ENCODE data around the gene PGGHG.
"Not testable (repeated sequence)": the region's sequence is repeated elsewhere in the genome, so short reads cannot be mapped to it uniquely, and the experiment has no call there.

DNA sequence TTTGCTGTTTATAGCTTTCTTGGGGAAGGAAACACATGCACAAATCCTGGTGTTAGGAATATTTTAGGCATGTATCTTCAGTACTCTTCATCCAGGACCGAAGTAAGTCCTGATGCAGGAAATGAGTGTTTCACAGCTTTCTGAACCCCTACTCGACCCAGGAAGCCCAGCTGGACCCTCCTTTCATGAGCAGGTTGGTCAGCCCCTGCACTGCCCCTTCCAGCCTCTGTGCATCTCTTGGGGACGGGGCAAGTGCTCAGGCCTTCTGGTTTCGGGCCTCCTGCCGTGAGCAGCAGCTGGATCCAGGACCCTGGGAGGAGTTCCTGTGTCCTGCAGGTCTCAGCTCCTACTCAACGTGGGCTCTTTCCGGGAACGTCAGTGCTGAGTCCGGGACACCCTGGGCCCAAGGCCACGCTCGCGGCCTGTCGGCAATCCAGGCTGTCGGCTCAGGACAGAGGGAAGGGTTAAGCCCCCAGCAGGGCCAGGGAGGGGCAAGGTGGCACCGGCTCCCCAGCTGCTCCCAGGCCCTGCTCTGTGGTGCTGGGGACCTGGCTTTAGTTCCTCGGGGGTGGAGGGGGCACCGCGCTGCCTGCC is 21.1 kb downstream of the PGGHG start:
- TF ChIP-seq, protein P1, sequence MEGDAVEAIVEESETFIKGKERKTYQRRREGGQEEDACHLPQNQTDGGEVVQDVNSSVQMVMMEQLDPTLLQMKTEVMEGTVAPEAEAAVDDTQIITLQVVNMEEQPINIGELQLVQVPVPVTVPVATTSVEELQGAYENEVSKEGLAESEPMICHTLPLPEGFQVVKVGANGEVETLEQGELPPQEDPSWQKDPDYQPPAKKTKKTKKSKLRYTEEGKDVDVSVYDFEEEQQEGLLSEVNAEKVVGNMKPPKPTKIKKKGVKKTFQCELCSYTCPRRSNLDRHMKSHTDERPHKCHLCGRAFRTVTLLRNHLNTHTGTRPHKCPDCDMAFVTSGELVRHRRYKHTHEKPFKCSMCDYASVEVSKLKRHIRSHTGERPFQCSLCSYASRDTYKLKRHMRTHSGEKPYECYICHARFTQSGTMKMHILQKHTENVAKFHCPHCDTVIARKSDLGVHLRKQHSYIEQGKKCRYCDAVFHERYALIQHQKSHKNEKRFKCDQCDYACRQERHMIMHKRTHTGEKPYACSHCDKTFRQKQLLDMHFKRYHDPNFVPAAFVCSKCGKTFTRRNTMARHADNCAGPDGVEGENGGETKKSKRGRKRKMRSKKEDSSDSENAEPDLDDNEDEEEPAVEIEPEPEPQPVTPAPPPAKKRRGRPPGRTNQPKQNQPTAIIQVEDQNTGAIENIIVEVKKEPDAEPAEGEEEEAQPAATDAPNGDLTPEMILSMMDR (IDR thresholded peaks at IDR 0.05) = not testable (repeated sequence)
- TF ChIP-seq POLR2A (IDR thresholded peaks at IDR 0.05) = not testable (repeated sequence)
